GM12878 (cell line): Measurements from ENCODE around the gene PHOX2A. TPM values are rescaled to one million over a fixed set of nuclear protein-coding genes. Genes with fewer than 3 reads are reported as not detected.

ENCODE experiments used
- ATAC-seq: fragments of 200-7000 bp; cut with Tn5 transposase; 3 replicates; pipeline ENCODE4 v1.9.1; 2020; ENCODE audit warnings: mild to moderate bottlenecking, moderate library complexity
- BruUV-seq: library from RNA; stranded (reverse); fragments of 400-500 nt; replicated peaks from 2 replicates; lab custom pipeline; 2021; lab: Mats Ljungman, UMichigan
- CTCF ChIA-PET: fragments of 300-600 bp; sonication (Branson Sonifier 250); formaldehyde crosslinking; extraction: SDS; loops from one replicate; lab custom pipeline; 2021; ENCODE audit warnings: inconsistent platforms; lab: Yijun Ruan, JAX
- POLR2A ChIA-PET: fragments of 350-600 bp; formaldehyde crosslinking; extraction: SDS; loops from one replicate; lab custom pipeline; 2021; ENCODE audit warnings: inconsistent platforms; lab: Charles Lee
- RAD21 ChIA-PET: fragments of 300-600 bp; sonication (Branson Sonifier 250); formaldehyde crosslinking; loops from one replicate; lab custom pipeline; 2023; ENCODE audit warnings: antibody characterized with exemption; ENCODE audit not compliant: unreplicated experiment; lab: Charles Lee
- SMC1A ChIA-PET: fragments of 300-600 bp; sonication (Branson Sonifier 250); formaldehyde crosslinking; loops from one replicate; lab custom pipeline; 2023; ENCODE audit not compliant: unreplicated experiment, uncharacterized antibody; lab: Charles Lee
- DNase-seq: peaks from one replicate; pipeline ENCODE4 v3.0.0-alpha.2; 2011; ENCODE audit warnings: low read depth, low spot score
- FAIRE-seq: peaks from 3 replicates; lab custom pipeline; 2011; peaks lifted over from hg19 to GRCh38; lab: Jason Lieb, UNC
- H2AFZ ChIP-seq: 2 replicates; pipeline ENCODE4 v1.6.0; 2011; ENCODE audit warnings: low read depth, low read length, control low read depth; ENCODE audit not compliant: control insufficient read depth
- H3K27ac ChIP-seq: 2 replicates; pipeline ENCODE4 v1.5.1; 2011; ENCODE audit warnings: control low read depth; ENCODE audit not compliant: control insufficient read depth, insufficient read depth
- H3K27me3 ChIP-seq, 2 experiments: replicated peaks in 1 of 2; 2 replicates each; pipeline versions ENCODE4 v1.6.0 to v1.6.1; 2011; ENCODE audit warnings: low read length in 1 of 2; ENCODE audit not compliant: control insufficient read depth in 2 of 2, insufficient read depth in 2 of 2
- H3K36me3 ChIP-seq, 2 experiments: 2 replicates each; pipeline ENCODE4 v1.5.1; 2011; ENCODE audit warnings: low read length in 1 of 2; ENCODE audit not compliant: control insufficient read depth in 2 of 2, insufficient read depth in 2 of 2
- H3K4me1 ChIP-seq: 2 replicates; pipeline ENCODE4 v1.6.1; 2011; ENCODE audit warnings: mild to moderate bottlenecking, low read length, moderate library complexity, mixed read lengths; ENCODE audit not compliant: control insufficient read depth, insufficient read depth
- H3K4me2 ChIP-seq: 2 replicates; pipeline ENCODE4 v1.6.0; 2011; ENCODE audit warnings: control low read depth; ENCODE audit not compliant: control insufficient read depth, insufficient read depth
- H3K4me3 ChIP-seq: fragments of 200-600 bp; sonication (generic); 2 replicates; pipeline ENCODE4 v1.5.1; 2016
- H3K79me2 ChIP-seq: 2 replicates; pipeline ENCODE4 v1.6.0; 2011; ENCODE audit warnings: low read length; ENCODE audit not compliant: control insufficient read depth, insufficient read depth
- H3K9ac ChIP-seq: 2 replicates; pipeline ENCODE4 v1.8.0; 2011; ENCODE audit warnings: low read length, control low read depth, mixed read lengths; ENCODE audit not compliant: control insufficient read depth, insufficient read depth
- H3K9me3 ChIP-seq: replicated peaks from 3 replicates; pipeline ENCODE4 v1.5.1; 2011; ENCODE audit warnings: mild to moderate bottlenecking, low read length; ENCODE audit not compliant: control insufficient read depth, insufficient read depth
- H4K20me1 ChIP-seq: 2 replicates; pipeline ENCODE4 v1.6.0; 2011; ENCODE audit not compliant: control insufficient read depth, insufficient read depth
- CHD2 ChIP-seq: IDR thresholded peaks from 2 replicates; pipeline ENCODE4 v1.6.1; 2011; ENCODE audit warnings: low read depth, low read length, improper control_type of control experiment, borderline replicate concordance
- CREM ChIP-seq: IDR thresholded peaks from 2 replicates; pipeline ENCODE4 v1.6.1; 2014; ENCODE audit warnings: antibody characterized with exemption, low read depth
- FOS ChIP-seq: IDR thresholded peaks from 3 replicates; pipeline ENCODE4 v1.6.1; 2011; ENCODE audit warnings: borderline replicate concordance; ENCODE audit not compliant: insufficient read length; ENCODE audit errors: extremely low read depth
- MAX ChIP-seq: IDR thresholded peaks from 2 replicates; pipeline ENCODE4 v1.6.1; 2012; ENCODE audit warnings: low read depth, low read length, improper control_type of control experiment
- MLLT1 ChIP-seq: fragments of 450-650 bp; IDR thresholded peaks from 2 replicates; pipeline ENCODE4 v1.6.1; 2016; ENCODE audit warnings: mild to moderate bottlenecking
- MXI1 ChIP-seq: fragments of 150-350 bp; IDR thresholded peaks from 2 replicates; pipeline ENCODE4 v1.6.1; 2011; ENCODE audit warnings: low read depth, mild to moderate bottlenecking, inconsistent platforms, low read length, improper control_type of control experiment
- NFIC ChIP-seq: IDR thresholded peaks from 2 replicates; pipeline ENCODE4 v1.6.1; 2012; ENCODE audit warnings: low read depth, mild to moderate bottlenecking, inconsistent platforms, low read length, moderate library complexity
- NR2C1 ChIP-seq: fragments of 450-650 bp; IDR thresholded peaks from 2 replicates; pipeline ENCODE4 v1.6.1; 2017; ENCODE audit warnings: antibody characterized with exemption, mild to moderate bottlenecking, moderate library complexity
- PKNOX1 ChIP-seq: fragments of 450-650 bp; IDR thresholded peaks from 2 replicates; pipeline ENCODE4 v1.6.1; 2016; ENCODE audit warnings: mild to moderate bottlenecking
- SKIL ChIP-seq: fragments of 450-650 bp; IDR thresholded peaks from 2 replicates; pipeline ENCODE4 v1.6.1; 2017; ENCODE audit warnings: mild to moderate bottlenecking, low read depth, inconsistent platforms; ENCODE audit not compliant: poor library complexity, severe bottlenecking
- SMC3 ChIP-seq: IDR thresholded peaks from 2 replicates; pipeline ENCODE4 v1.6.1; 2011; ENCODE audit warnings: low read length, improper control_type of control experiment, borderline replicate concordance
- WGBS: methylation state at CpG from one replicate; pipeline ENCODE4 v1.1.6; 2016; ENCODE audit warnings: low lambda C conversion rate; ENCODE audit not compliant: insufficient replicate concordance, insufficient coverage; ENCODE audit errors: missing lambda C conversion rate; 5-methylcytosine and 5-hydroxymethylcytosine counted together
- in situ Hi-C: fragments of 300-500 bp; cut with MboI; formaldehyde crosslinking; loops from 9 replicates; pipeline ENCODE4 v1.14.3; 2018; ENCODE audit warnings: mixed read lengths
- intact Hi-C: fragments of 100-400 bp; cut with micrococcal nuclease; formaldehyde crosslinking; loops from one replicate; pipeline ENCODE4 v1.14.2; 2022; ENCODE audit not compliant: unreplicated experiment
- polyA plus RNA-seq, 11 experiments: library from polyadenylated mRNA; depleted of rRNA in 4 of 11; unstranded in 6 of 11; stranded (reverse) in 5 of 11; fragments of >200 nt; fragmentation: Nextera tagmentation in 4 of 11; fragmentation: Illumina TruSeq in 1 of 11; extraction: Ambion mirVana in 4 of 11; extraction: Trizol in 1 of 11; gene quantifications; 1 replicate in 1 of 11; 2 replicates in 10 of 11; pipeline versions ENCODE4 v1.2.1 to v1.2.3, GENCODE V29; 2011 to 2016; ENCODE audit warnings: inconsistent platforms in 2 of 11, missing spikeins in 2 of 11, low read depth in 1 of 11
- total RNA-seq, 4 experiments: library from RNA; depleted of rRNA in 3 of 4; stranded (reverse); fragments of >200 nt in 3 of 4; fragmentation: Illumina TruSeq in 1 of 4; extraction: Trizol in 1 of 4; gene quantifications; 2 replicates each; pipeline versions ENCODE4 v1.2.1 to v1.2.3, GENCODE V29; 2013 to 2021

Gene PHOX2A
- total and polyA plus RNA-seq, 10 of the 15 experiments (the other 5 are each of a cell fraction or from before 2014, with no cell fraction given), result not detected

- TF ChIP-seq NFIC (no peak), CREM (no peak), CHD2 (no peak)
- CTCF ChIA-PET, result interaction anchor here (0.5 to 0.9 kb wide), 5 partner anchors 15 to 51 kb away, joined by 3 to 4 read pairs (median 4); no protein-coding TSS in a partner anchor
These were observed 48.3 kb downstream of the PHOX2A start for GRCh38 chr11:72195518-72196270.

GRCh38 chr11:72191961-72192381, 52.0 kb downstream of the PHOX2A start, which contains the start of gene FOLR1:
Gene FOLR1, plus strand, starts transcription at chr11:72192140. Its CDS starts 34 bp downstream, at chr11:72192174.
- BruUV-seq, result no TSS peak
- ChIA-PET SMC1A (no interaction called here), CTCF (no interaction called here), POLR2A (no interaction called here), RAD21 (no interaction called here)
- no peak for ATAC-seq
- Histone ChIP-seq H3K4me1 (no peaks in the 10 kb centered on the region), H3K9ac (no peak within 1 kb of the TSS), H3K79me2 (no peaks in the 10 kb centered on the region), H3K4me3 (no peak within 1 kb of the TSS), H2AFZ (no peak within 1 kb of the TSS), H3K27me3 (no peaks in the 10 kb centered on the region), H3K36me3 (no peaks in the 10 kb centered on the region), H3K9me3 (no peaks in the 10 kb centered on the region), H3K27ac (no peak within 1 kb of the TSS), H4K20me1 (no peaks in the 10 kb centered on the region), H3K4me2 (no peak within 1 kb of the TSS)
- WGBS, result 61% methylated on average over 5 of the region's 5 CpGs
- intact Hi-C loops, result no loop called here
- FAIRE-seq, result no peak
- no peak for DNase-seq
- in situ Hi-C loops, result no loop called here
- TF ChIP-seq MXI1 (no peak), NR2C1 (no peak), SKIL (no peak), PKNOX1 (no peak), SMC3 (no peak), MAX (no peak), MLLT1 (no peak), FOS (no peak)

More at GRCh38 chr11:72195518-72196270, 48.3 kb downstream of the PHOX2A start:
- no peaks in the 10 kb centered on the region for H3K4me1 ChIP-seq
- H3K9ac ChIP-seq, result no peak overlapping the region
- ChIA-PET RAD21 (no interaction called here), SMC1A (interaction anchor here (0.6 kb wide), 1 partner anchor 15 kb away, joined by 3 read pairs; no protein-coding TSS in a partner anchor), POLR2A (interaction anchor here (0.6 kb wide), 1 partner anchor 37 kb away, joined by 6 read pairs; no protein-coding TSS in a partner anchor)
- H3K36me3 ChIP-seq, result no peaks in the 10 kb centered on the region
- no TSS peak for BruUV-seq
- no peaks in the 10 kb centered on the region for H3K79me2 ChIP-seq
- H3K27me3 ChIP-seq, result no peaks in the 10 kb centered on the region
- no peak overlapping the region for H3K27ac ChIP-seq
- FAIRE-seq, result no peak
- H2AFZ ChIP-seq, result no peak overlapping the region
- ATAC-seq, result no peak
- DNase-seq, result no peak
- intact Hi-C loops, result no loop called here
- no peaks in the 10 kb centered on the region for H4K20me1 ChIP-seq
- no peak overlapping the region for H3K4me3 ChIP-seq
- WGBS, result 63% methylated on average over 12 of the region's 12 CpGs
- in situ Hi-C loops, result no loop called here
- no peaks in the 10 kb centered on the region for H3K9me3 ChIP-seq
- H3K4me2 ChIP-seq, result no peak overlapping the region
